NCI-H2171 treated with DMSO at 0.1 percent for 48 hours (cell line): Measurements from ENCODE around the gene TARS2.

ENCODE experiments used
- DNase-seq: peaks from one replicate; lab custom pipeline; 2025; lab: John Stamatoyannopoulos, UW

The TARS2 gene

GRCh38 chr1:150537732-150538684 lies 50.8 kb downstream of the TARS2 start:
- no peak for DNase-seq

- no peak for DNase-seq
Observed at GRCh38 chr1:150543500-150544143, 56.4 kb downstream of the TARS2 start.

- no peak for DNase-seq
Observed at GRCh38 chr1:150544204-150544603, 57.0 kb downstream of the TARS2 start.

- DNase-seq, result no peak
Observed at GRCh38 chr1:150545486-150546032, 58.3 kb downstream of the TARS2 start.

- DNase-seq, result no peak
Observed at GRCh38 chr1:150546294-150546937, 59.2 kb downstream of the TARS2 start.

- DNase-seq, result no peak
Observed at GRCh38 chr1:150548324-150548631, 61.1 kb downstream of the TARS2 start.

GRCh38 chr1:150548632-150549495 lies 61.6 kb downstream of the TARS2 start, which contains the start of gene ADAMTSL4:
ADAMTSL4 (plus strand) TSS chr1:150549408; CDS start chr1:150552289, 2,881 bp downstream.
- peak; percentile 32 for DNase-seq

- DNase-seq, result no peak
Observed at GRCh38 chr1:150549496-150550221, 62.4 kb downstream of the TARS2 start.

GRCh38 chr1:150550222-150551050 lies 63.2 kb downstream of the TARS2 start:
- no peak for DNase-seq

- DNase-seq, result no peak
Observed at GRCh38 chr1:150551051-150551783, 64.0 kb downstream of the TARS2 start.

- DNase-seq, result no peak
Observed at GRCh38 chr1:150551784-150552127, 64.5 kb downstream of the TARS2 start.

GRCh38 chr1:150552128-150552910 lies 65.1 kb downstream of the TARS2 start:
- no peak for DNase-seq

GRCh38 chr1:150552911-150553289 lies 65.7 kb downstream of the TARS2 start:
- DNase-seq, result no peak

GRCh38 chr1:150553392-150554085 lies 66.3 kb downstream of the TARS2 start:
- no peak for DNase-seq

GRCh38 chr1:150554086-150554452 lies 66.8 kb downstream of the TARS2 start:
- no peak for DNase-seq

GRCh38 chr1:150555198-150555970 lies 68.2 kb downstream of the TARS2 start:
- DNase-seq, result no peak
